Right atrium auricular region (tissue), 2 donors: Measurements from ENCODE around the gene RAPGEF1. TPM values are rescaled to one million over a fixed set of nuclear protein-coding genes. Genes with fewer than 3 reads are reported as not detected.
"Not testable (repeated sequence)": the region's sequence is repeated elsewhere in the genome, so short reads cannot be mapped to it uniquely, and the experiment has no call there.

Source experiments
- DNase-seq: peaks from one replicate; pipeline ENCODE4 v3.0.0-alpha.2; 2019; ENCODE audit warnings: low spot score
- H3K27ac ChIP-seq, 2 donors: fragments of 200-600 bp; sonication (generic); 1 replicate in 1 of 2; 2 replicates in 1 of 2; pipeline ENCODE4 v1.5.1; 2016 to 2019
- H3K27me3 ChIP-seq, 2 donors: fragments of 200-600 bp; sonication (generic); one replicate each; pipeline versions ENCODE4 v1.5.1 to v1.6.0; 2017 to 2019
- H3K36me3 ChIP-seq: fragments of 200-600 bp; sonication (generic); one replicate; pipeline ENCODE4 v1.5.1; 2016
- H3K4me1 ChIP-seq, 2 donors: fragments of 200-600 bp; sonication (generic); one replicate each; pipeline versions ENCODE4 v1.5.1 to v1.6.0; 2017 to 2019
- H3K4me3 ChIP-seq, 2 donors: fragments of 200-600 bp; sonication (generic); 1 replicate in 1 of 2; 2 replicates in 1 of 2; pipeline ENCODE4 v1.5.1; 2017 to 2019; ENCODE audit warnings: mild to moderate bottlenecking in 1 of 2, moderate library complexity in 1 of 2
- H3K9me3 ChIP-seq, 2 donors: fragments of 200-600 bp; sonication (generic); one replicate each; pipeline ENCODE4 v1.5.1; 2019
- total RNA-seq, 2 donors: library from RNA; depleted of rRNA; stranded (reverse); fragments of >200 nt; gene quantifications; one replicate each; pipeline ENCODE4 v1.1.0, GENCODE V29; 2016
- TF ChIP-seq, protein P1 (sequence below), 2 donors: fragments of 200-600 bp; sonication (generic); IDR thresholded peaks; one replicate each; pipeline ENCODE4 v1.5.1; 2019; ENCODE audit warnings: antibody characterized with exemption in 2 of 2

RAPGEF1 gene
- total RNA-seq, 2 donors from 2014 or later, result 59.5 to 65.1 TPM

DNA sequence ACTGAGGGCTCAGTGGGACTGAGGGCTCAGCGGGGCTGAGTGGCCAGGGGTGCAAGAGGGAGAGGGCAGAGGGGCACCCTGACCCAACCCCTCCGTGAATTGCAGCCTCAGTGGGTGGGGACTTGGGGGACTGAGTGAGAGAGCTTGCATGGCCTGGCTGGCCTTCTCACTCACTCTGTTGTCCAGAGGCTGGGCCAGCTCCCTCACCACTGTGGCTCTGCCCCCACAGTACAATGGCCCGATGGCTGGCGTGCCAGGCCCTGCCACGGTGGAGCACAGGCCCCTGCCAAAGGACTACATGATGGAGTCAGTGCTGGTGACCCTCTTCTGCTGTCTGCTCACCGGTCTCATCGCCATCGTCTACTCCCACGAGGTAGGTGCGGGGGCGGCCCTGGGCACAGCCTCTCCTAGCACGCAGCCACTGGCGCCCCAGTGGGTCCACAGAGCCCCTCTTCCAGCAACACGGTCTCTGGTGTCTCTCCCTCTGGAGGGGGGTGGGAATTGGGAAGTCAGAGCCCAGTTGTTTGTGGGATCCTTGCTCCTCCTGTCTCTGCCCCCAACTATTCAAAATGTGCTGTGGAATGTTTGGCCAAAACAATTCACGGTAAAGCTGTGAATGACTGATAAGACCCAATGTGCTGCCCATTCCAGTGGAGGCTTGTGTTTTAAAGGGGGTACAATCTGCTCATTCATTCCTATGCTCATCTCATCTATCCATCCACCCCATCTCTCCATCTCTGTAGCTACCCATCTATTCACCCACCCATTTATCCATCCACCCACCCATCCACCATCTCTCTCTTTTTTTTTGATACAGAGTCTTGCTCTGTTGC is 183.8 kb downstream of the RAPGEF1 start:
- TF ChIP-seq, protein P1, sequence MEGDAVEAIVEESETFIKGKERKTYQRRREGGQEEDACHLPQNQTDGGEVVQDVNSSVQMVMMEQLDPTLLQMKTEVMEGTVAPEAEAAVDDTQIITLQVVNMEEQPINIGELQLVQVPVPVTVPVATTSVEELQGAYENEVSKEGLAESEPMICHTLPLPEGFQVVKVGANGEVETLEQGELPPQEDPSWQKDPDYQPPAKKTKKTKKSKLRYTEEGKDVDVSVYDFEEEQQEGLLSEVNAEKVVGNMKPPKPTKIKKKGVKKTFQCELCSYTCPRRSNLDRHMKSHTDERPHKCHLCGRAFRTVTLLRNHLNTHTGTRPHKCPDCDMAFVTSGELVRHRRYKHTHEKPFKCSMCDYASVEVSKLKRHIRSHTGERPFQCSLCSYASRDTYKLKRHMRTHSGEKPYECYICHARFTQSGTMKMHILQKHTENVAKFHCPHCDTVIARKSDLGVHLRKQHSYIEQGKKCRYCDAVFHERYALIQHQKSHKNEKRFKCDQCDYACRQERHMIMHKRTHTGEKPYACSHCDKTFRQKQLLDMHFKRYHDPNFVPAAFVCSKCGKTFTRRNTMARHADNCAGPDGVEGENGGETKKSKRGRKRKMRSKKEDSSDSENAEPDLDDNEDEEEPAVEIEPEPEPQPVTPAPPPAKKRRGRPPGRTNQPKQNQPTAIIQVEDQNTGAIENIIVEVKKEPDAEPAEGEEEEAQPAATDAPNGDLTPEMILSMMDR (IDR thresholded peaks at IDR 0.05), result no peak
- Histone ChIP-seq H3K27me3 (peaks cover 0 to 5% of the 10 kb centered on the region in 2 donors), H3K4me1 (no peaks in the 10 kb centered on the region), H3K36me3 (no peaks in the 10 kb centered on the region), H3K4me3 (no peak overlapping the region), H3K9me3 (peaks cover 0 to 3% of the 10 kb centered on the region in 2 donors), H3K27ac (no peak overlapping the region)
- DNase-seq, result no peak

DNA sequence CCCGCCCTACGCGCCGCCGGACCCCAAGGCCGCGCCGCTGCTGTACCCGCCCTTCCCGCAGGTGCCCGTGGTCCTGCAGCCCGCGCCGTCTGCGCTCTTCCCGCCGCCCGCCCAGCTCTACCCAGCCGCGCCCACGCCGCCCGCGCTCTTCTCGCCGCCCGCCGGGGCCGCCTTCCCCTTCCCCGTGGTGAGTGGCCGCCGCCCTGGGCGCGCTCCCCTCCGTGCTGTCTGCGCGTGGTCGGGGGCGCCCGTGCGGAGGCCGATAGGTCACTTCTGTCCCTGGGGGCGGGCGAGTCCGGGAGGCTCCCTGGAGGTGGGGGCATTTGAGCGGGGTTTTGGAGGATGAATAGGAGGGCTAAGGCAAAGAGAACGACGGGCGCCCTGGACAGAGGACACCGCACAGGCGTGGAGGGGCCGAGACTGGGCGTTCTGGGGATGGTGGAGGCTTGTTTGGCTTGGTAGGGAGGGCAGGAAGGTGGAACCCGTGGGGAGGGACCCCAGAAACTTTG is 185.0 kb downstream of the RAPGEF1 start:
- peaks cover 0 to 5% of the 10 kb centered on the region in 2 donors for H3K27me3 ChIP-seq
- H3K4me1 ChIP-seq, result no peaks in the 10 kb centered on the region
- no peaks in the 10 kb centered on the region for H3K36me3 ChIP-seq
- DNase-seq, result no peak
- no peak overlapping the region for H3K4me3 ChIP-seq
- H3K9me3 ChIP-seq, result peaks cover 0 to 3% of the 10 kb centered on the region in 2 donors
- H3K27ac ChIP-seq, result no peak overlapping the region
- TF ChIP-seq, protein P1 (IDR thresholded peaks at IDR 0.05), result no peak

DNA sequence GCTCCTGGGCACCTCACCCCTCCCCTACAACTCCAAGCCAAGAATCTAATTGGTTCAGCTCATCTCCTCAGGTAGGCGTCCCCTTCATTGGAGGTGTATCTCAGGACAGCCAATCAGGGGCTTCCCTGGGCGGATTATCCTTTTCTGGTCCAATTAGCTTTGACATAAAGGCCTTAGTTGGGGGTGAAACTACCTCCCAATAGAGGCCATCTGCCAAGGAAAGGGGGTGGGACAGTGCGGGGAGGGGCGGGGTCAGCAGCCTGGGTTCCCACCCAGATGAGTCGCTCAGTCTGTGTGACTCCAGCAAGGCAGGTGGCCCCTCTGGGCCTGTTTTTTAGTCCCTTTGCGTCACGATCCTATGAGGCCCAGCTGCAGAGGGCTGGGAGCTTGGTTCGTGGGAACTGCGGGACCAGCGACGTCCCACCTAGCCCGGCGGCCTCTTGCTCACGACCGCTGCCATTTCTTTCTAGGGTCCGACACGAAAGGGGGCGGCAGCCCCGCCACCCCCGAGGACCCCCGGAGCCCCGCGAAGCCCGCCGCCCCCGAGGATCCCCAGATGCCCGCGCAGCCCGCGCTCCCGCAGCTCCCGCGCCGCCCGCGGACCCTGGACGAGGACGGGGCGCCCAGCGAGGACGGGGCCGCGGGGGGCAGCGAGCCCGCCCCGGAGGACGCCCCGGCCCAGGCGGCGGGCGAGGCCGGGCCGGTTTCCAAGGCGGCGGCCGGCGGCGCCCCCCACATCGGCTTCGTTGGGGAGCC is 185.6 kb downstream of the RAPGEF1 start:
- no peak for DNase-seq
- Histone ChIP-seq H3K27me3 (peaks cover 0 to 5% of the 10 kb centered on the region in 2 donors), H3K36me3 (no peaks in the 10 kb centered on the region), H3K27ac (no peak overlapping the region), H3K4me1 (no peaks in the 10 kb centered on the region), H3K4me3 (no peak overlapping the region), H3K9me3 (peaks cover 0 to 3% of the 10 kb centered on the region in 2 donors)
- TF ChIP-seq, protein P1 (IDR thresholded peaks at IDR 0.05), result no peak

DNA sequence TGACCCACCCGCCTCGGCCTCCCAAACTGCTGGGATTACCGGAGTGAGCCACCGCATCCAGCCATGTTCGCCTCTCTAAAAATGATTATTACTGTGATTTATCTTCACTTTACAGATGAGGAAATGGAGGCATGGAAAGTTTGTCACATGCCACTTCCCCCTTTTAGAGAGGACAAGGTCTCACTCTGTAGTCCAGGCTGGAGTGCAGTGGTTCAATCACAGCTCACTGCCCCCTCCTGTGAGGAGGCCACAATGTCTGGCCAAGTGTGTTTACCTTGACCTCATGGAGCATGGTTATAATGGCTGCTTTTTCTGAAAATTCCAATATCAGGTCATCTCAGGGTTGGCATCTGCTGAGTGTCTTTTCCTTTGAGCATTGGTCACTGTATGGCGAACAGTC is 187.8 kb downstream of the RAPGEF1 start:
- H3K27me3 ChIP-seq, result peaks cover 0 to 5% of the 10 kb centered on the region in 2 donors
- no peak overlapping the region for H3K4me3 ChIP-seq
- TF ChIP-seq, protein P1 (IDR thresholded peaks at IDR 0.05), result no peak
- peaks cover 0 to 2% of the 10 kb centered on the region in 2 donors for H3K4me1 ChIP-seq
- DNase-seq, result no peak
- peaks cover 0 to 3% of the 10 kb centered on the region in 2 donors for H3K9me3 ChIP-seq
- H3K36me3 ChIP-seq, result no peaks in the 10 kb centered on the region
- no peak overlapping the region for H3K27ac ChIP-seq

DNA sequence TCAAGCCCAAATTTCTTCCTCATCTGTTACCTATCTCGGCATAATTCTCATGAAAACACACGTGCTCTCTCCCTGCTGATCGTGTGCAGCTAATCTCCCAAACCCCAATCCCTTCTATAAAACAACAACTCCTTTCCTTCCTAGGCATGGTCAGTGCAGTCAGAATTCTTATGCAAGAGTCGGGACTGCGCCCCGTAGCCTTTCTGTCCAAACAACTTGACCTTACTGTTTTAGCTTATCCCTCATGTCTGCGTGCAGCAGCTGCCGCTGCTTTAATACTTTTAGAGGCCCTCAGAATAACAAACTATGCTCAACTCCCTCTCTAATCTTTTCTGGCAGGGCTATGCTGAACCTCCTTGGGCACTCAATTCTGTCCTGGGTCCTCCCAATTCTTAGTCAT is 189.4 kb downstream of the RAPGEF1 start:
- H3K4me3 ChIP-seq, DNase-seq, H3K9me3 ChIP-seq, H3K27ac ChIP-seq, H3K36me3 ChIP-seq: not testable (repeated sequence)
- peaks cover 0 to 18% of the 10 kb centered on the region in 2 donors for H3K4me1 ChIP-seq
- H3K27me3 ChIP-seq, result peaks cover 6 to 14% of the 10 kb centered on the region in 2 donors

DNA sequence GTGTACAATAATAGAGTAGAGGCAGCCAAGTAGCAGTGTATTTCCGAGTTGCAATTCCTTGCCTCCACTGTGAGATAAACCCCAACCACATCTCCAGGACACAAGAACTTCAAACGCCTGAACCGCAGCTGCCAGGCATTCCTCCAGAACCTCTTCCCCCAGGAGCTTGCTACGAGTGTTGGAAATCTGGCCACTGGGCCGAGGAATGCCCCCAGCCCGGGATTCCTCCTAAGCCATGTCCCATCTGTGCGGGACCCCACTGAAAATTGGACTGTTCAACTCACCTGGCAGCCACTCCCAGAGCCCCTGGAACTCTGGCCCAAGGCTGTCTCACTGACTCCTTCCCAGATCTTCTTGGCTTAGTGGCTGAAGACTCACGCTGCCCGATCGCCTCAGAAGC is 190.7 kb downstream of the RAPGEF1 start:
- H3K4me1 ChIP-seq, result peaks cover 0 to 22% of the 10 kb centered on the region in 2 donors
- not testable (repeated sequence) for DNase-seq, H3K36me3 ChIP-seq, H3K9me3 ChIP-seq, H3K4me3 ChIP-seq, H3K27ac ChIP-seq
- peaks cover 6 to 20% of the 10 kb centered on the region in 2 donors for H3K27me3 ChIP-seq
